K562 (cell line): ENCODE data around the gene FOS. TPM values are rescaled to one million over a fixed set of nuclear protein-coding genes. Genes with fewer than 3 reads are reported as not detected.

ENCODE experiments used
- BMI1 ChIP-seq: fragments of 150-350 bp; IDR thresholded peaks from 2 replicates; pipeline ENCODE4 v1.6.1; 2014; ENCODE audit warnings: low read length
- CBX2 ChIP-seq: fragments of 200-600 bp; sonication (generic); IDR thresholded peaks from one replicate; pipeline ENCODE4 v1.6.1; 2012; ENCODE audit warnings: mild to moderate bottlenecking, low read length, inconsistent platforms; ENCODE audit not compliant: insufficient read depth, poor library complexity, severe bottlenecking
- CHD1 ChIP-seq: fragments of 200-600 bp; sonication (generic); IDR thresholded peaks from one replicate; pipeline ENCODE4 v1.6.1; 2012; ENCODE audit warnings: mild to moderate bottlenecking, moderate library complexity, low read length, inconsistent platforms
- COPS2 ChIP-seq: fragments of 450-650 bp; conservative IDR thresholded peaks from 2 replicates; pipeline ENCODE4 v1.6.1; 2016; ENCODE audit warnings: mild to moderate bottlenecking, moderate library complexity
- ELF1 ChIP-seq: fragments of 200-800 bp; sonication (Bioruptor generic); IDR thresholded peaks from 2 replicates; pipeline ENCODE4 v1.6.1; 2016; ENCODE audit warnings: missing genetic modification characterization, missing compliant biosample characterization
- GABPA ChIP-seq: fragments of 200-800 bp; sonication (Bioruptor generic); conservative IDR thresholded peaks from 2 replicates; pipeline ENCODE4 v1.6.1; 2016; ENCODE audit warnings: low read depth, missing genetic modification characterization, missing compliant biosample characterization
- MGA ChIP-seq: fragments of 450-650 bp; IDR thresholded peaks from 2 replicates; pipeline ENCODE4 v1.6.1; 2016; ENCODE audit warnings: mild to moderate bottlenecking, moderate library complexity
- RNF219 ChIP-seq: fragments of 250-450 bp; sonication (Bioruptor Pico); IDR thresholded peaks from 2 replicates; pipeline ENCODE4 v1.5.0; 2022; ENCODE audit warnings: mild to moderate bottlenecking
- TAF9B ChIP-seq: fragments of 450-650 bp; IDR thresholded peaks from 2 replicates; pipeline ENCODE4 v1.6.1; 2018; ENCODE audit warnings: mild to moderate bottlenecking; ENCODE audit not compliant: partially characterized antibody
- TBL1XR1 ChIP-seq, 2 experiments: IDR thresholded peaks; 2 replicates each; pipeline ENCODE4 v1.6.1; 2012; ENCODE audit warnings: improper control_type of control experiment in 2 of 2, low read length in 2 of 2, mild to moderate bottlenecking in 1 of 2
- THRAP3 ChIP-seq: fragments of 450-650 bp; IDR thresholded peaks from 2 replicates; pipeline ENCODE4 v1.6.1; 2016; ENCODE audit warnings: mild to moderate bottlenecking, inconsistent platforms, borderline replicate concordance
- ZBTB17 ChIP-seq: fragments of 450-650 bp; formaldehyde crosslinking; IDR thresholded peaks from 2 replicates; pipeline ENCODE4 v1.4.0; 2020; ENCODE audit warnings: mild to moderate bottlenecking
- ZNF408 ChIP-seq: fragments of 250-450 bp; sonication (Bioruptor Pico); IDR thresholded peaks from 2 replicates; pipeline ENCODE4 v1.4.0; 2020; ENCODE audit warnings: low read depth, mild to moderate bottlenecking, moderate library complexity
- ZNF830 ChIP-seq: fragments of 250-450 bp; sonication (Bioruptor Pico); IDR thresholded peaks from 2 replicates; pipeline ENCODE4 v1.5.0; 2021; ENCODE audit warnings: mild to moderate bottlenecking
- polyA plus RNA-seq, 8 experiments: library from polyadenylated mRNA; depleted of rRNA in 4 of 8; stranded (reverse) in 5 of 8; unstranded in 3 of 8; fragments of >200 nt; fragmentation: Nextera tagmentation in 2 of 8; fragmentation: Illumina TruSeq in 1 of 8; extraction: Ambion mirVana in 2 of 8; extraction: Trizol in 1 of 8; gene quantifications; 2 replicates each; pipeline versions ENCODE4 v1.2.1 to v1.2.3, GENCODE V29; 2011 to 2014; ENCODE audit warnings: inconsistent platforms in 1 of 8, missing spikeins in 1 of 8
- total RNA-seq, 7 experiments: library from RNA; depleted of rRNA in 6 of 7; stranded (reverse); fragments of >200 nt in 6 of 7; fragmentation: Illumina TruSeq in 2 of 7; extraction: Trizol in 2 of 7; gene quantifications; 2 replicates each; pipeline versions ENCODE4 v1.2.1 to v1.2.3, GENCODE V29; 2011 to 2021; ENCODE audit warnings: low replicate concordance in 1 of 7

The FOS gene
- total and polyA plus RNA-seq, 9 of the 15 experiments (the other 6 are each of a cell fraction or from before 2014, with no cell fraction given), result 0.54 to 13.8 (median 8.9) TPM

- TF ChIP-seq RNF219 (no peak), CHD1 (no peak), ELF1 (no peak; the same call in 1 of the 2 replicates), COPS2 (no peak), TBL1XR1 (IDR thresholded peaks at IDR 0.05; ENCODE audit: low read length in 2 of 2) (0 out of 4 replicates have a peak, but pooled peaks of 1 of the 2 experiments have one; percentile 38), CBX2 (no peak), BMI1 (peak; percentile 85), MGA (peak; percentile 58; the same call in 1 of the 2 replicates), THRAP3 (no peak), ZNF830 (CRISPR knock-in tag) (no peak), ZNF408 (CRISPR knock-in tag) (no peak), GABPA (tag) (no peak), TAF9B (peak; percentile 14), ZBTB17 (no peak)
These were observed 19.7 kb upstream of the FOS start (continued) for GRCh38 chr14:75258803-75259509.
